ENCODE data around the gene RNU1-2. TPM values are rescaled to one million over a fixed set of nuclear protein-coding genes. Genes with fewer than 3 reads are reported as not detected.

The RNU1-2 gene
- total RNA-seq, 2 experiments from 2014 or later: 874 to 961 TPM

Other genes with a start within 250 kb of the RNU1-2 start
- 100 to 1,000 TPM; 874 to 961 TPM for gene RNU1-3, start 229.0 kb upstream of the RNU1-2 start, total RNA-seq
- 100 to 1,000 TPM; 874 to 961 TPM for gene RNU1-4, start 155.5 kb upstream of the RNU1-2 start, total RNA-seq
- 10 to 100 TPM; 24.7 to 26.3 TPM for gene CROCC, start 26.0 kb downstream of the RNU1-2 start, total RNA-seq
- gene MFAP2, start 84.6 kb downstream of the RNU1-2 start, total RNA-seq: not detected
- 10 to 100 TPM; 24.3 to 26.8 TPM for gene ATP13A2, start 115.9 kb downstream of the RNU1-2 start, total RNA-seq
- 100 to 1,000 TPM; 144 to 171 TPM for gene SDHB, start 158.1 kb downstream of the RNU1-2 start, total RNA-seq
- under 1 TPM in 1 of 2 experiments, not detected in 1; 0.06 TPM for gene PADI2, start 223.5 kb downstream of the RNU1-2 start, total RNA-seq